HepG2 (cell line): Measurements from ENCODE around the gene IGSF21. TPM values are rescaled to one million over a fixed set of nuclear protein-coding genes. Genes with fewer than 3 reads are reported as not detected.

Experiments used
- DMAP1 ChIP-seq: IDR thresholded peaks from 2 replicates; pipeline ENCODE4 v1.6.1; 2016
- EHMT2 ChIP-seq: fragments of 200-600 bp; sonication (generic); IDR thresholded peaks from 2 replicates; pipeline ENCODE4 v1.7.0; 2017; ENCODE audit warnings: antibody characterized with exemption, low read depth, low read length, borderline replicate concordance
- NFYB ChIP-seq: sonication (generic); formaldehyde crosslinking; IDR thresholded peaks from 2 replicates; pipeline ENCODE4 v1.4.0; 2020; ENCODE audit warnings: missing genetic modification reagents
- ZNF407 ChIP-seq: sonication (generic); formaldehyde crosslinking; IDR thresholded peaks from one replicate; pipeline ENCODE4 v1.5.1; 2020; ENCODE audit warnings: mild to moderate bottlenecking, missing genetic modification reagents; ENCODE audit errors: not compliant biosample characterization
- ZNF841 ChIP-seq: sonication (generic); formaldehyde crosslinking; IDR thresholded peaks from 2 replicates; pipeline ENCODE4 v1.8.1; 2023; ENCODE audit warnings: missing genetic modification reagents, borderline replicate concordance
- polyA plus RNA-seq, 8 experiments: library from polyadenylated mRNA; depleted of rRNA in 3 of 8; stranded (reverse) in 7 of 8; unstranded in 1 of 8; fragments of >200 nt; fragmentation: Illumina TruSeq in 4 of 8; extraction: Trizol in 4 of 8; gene quantifications; 2 replicates each; pipeline versions ENCODE4 v1.2.1 to v1.2.3, GENCODE V29; 2011 to 2016; ENCODE audit warnings: low read depth in 4 of 8, missing spikeins in 1 of 8, mixed read lengths in 1 of 8; ENCODE audit not compliant: insufficient read depth in 1 of 8
- total RNA-seq, 5 experiments: library from RNA; depleted of rRNA; stranded (reverse); fragments of >200 nt; fragmentation: Illumina TruSeq; extraction: Trizol; gene quantifications; 2 replicates each; pipeline ENCODE4 v1.2.3, GENCODE V29; 2016; ENCODE audit warnings: low read depth in 1 of 5
- TF ChIP-seq, protein P1 (sequence below): fragments of 450-650 bp; IDR thresholded peaks from 2 replicates; pipeline ENCODE4 v1.6.1; 2017

IGSF21 gene
- total and polyA plus RNA-seq, 2 of the 13 experiments (the other 11 are each of a cell fraction or from before 2014, with no cell fraction given) = not detected

DNA sequence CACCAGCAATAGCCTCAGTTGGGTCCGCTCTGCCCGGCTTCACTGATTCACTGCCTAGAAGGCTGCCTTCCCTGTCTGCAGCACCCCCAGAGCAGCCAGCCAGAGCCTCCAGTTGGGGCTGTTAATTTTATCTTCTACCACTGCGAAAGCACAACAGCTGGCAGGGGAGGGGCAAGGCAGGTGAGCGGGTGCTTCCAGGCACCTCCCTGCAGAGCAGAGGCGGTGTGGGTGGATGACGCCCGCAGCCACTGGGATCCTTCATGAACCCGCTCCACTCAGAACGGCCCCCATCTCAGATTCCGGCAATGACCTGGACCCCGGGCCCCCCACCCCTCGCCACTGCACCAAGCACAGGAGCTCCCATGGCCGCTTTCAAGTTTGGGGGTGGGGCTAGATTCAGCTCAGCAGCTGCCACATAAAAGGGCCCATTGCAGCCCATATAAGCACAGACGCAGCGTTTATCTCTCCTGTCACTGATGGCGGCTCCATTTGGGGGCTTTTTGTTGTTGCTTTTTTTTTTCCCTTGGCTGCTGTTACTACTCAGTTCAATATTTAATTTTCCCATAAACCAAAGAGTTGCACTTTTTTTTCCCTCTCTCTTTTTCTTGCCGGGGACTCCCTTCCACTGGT is 245.2 kb downstream of the IGSF21 start (continued):
- TF ChIP-seq EHMT2 (no peak), ZNF841 (CRISPR knock-in tag) (no peak), ZNF407 (CRISPR knock-in tag) (no peak), NFYB (CRISPR knock-in tag) (no peak), DMAP1 (CRISPR knock-in tag) (no peak)
- TF ChIP-seq, protein P1, sequence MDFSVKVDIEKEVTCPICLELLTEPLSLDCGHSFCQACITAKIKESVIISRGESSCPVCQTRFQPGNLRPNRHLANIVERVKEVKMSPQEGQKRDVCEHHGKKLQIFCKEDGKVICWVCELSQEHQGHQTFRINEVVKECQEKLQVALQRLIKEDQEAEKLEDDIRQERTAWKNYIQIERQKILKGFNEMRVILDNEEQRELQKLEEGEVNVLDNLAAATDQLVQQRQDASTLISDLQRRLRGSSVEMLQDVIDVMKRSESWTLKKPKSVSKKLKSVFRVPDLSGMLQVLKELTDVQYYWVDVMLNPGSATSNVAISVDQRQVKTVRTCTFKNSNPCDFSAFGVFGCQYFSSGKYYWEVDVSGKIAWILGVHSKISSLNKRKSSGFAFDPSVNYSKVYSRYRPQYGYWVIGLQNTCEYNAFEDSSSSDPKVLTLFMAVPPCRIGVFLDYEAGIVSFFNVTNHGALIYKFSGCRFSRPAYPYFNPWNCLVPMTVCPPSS = no peak
